AG09319 (cell line): ENCODE measurements around the gene RHAG.
"Not testable (repeated sequence)": the region's sequence is repeated elsewhere in the genome, so short reads cannot be mapped to it uniquely, and the experiment has no call there.

Source experiments
- DNase-seq: peaks from one replicate; pipeline ENCODE4 v3.0.0-alpha.2; 2010; ENCODE audit warnings: low read depth; ENCODE audit errors: extremely low read depth
- CTCF ChIP-seq: IDR thresholded peaks from 2 replicates; pipeline ENCODE4 v1.5.1; 2011; ENCODE audit warnings: low read depth, mild to moderate bottlenecking, inconsistent platforms, low read length, moderate library complexity

RHAG gene

DNA sequence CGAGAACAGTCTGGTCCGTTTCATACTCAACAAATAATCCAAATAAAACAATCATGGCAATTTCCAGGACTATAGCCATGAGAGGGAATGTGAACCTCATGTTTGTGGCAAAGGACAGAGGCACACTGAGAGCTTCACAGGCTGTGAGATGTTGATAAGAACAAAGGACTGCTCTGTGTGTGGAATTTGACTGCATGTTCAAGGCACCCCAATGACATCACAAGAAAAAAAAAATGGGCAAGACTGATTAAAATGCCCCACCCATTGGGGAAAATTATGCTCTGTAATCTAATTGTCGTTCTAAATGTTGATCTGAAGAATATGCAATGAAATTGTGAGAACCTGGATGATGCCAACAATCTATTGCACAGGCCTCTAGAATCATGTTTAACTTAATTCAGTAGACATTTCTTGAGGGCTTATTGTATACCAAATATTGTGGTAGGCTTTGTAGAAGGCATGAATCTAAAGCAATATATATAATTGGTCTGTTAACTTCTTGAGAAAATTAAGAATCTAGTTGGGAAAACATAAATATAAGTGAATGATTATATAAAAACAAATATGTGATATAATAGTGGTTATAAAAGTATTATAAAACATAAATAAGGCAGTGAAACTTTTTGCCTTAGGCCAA lies at the start of gene RHAG:
RHAG (minus strand) TSS at position 127 of the 637 bp plus-strand sequence; CDS start at position 100, 27 bp downstream.
- no peak for DNase-seq
- no peak for TF ChIP-seq CTCF

- TF ChIP-seq CTCF, result no peak
- DNase-seq, result no peak
Measured at GRCh38 chr6:49676671-49677281, 40.1 kb upstream of the RHAG start.

DNA sequence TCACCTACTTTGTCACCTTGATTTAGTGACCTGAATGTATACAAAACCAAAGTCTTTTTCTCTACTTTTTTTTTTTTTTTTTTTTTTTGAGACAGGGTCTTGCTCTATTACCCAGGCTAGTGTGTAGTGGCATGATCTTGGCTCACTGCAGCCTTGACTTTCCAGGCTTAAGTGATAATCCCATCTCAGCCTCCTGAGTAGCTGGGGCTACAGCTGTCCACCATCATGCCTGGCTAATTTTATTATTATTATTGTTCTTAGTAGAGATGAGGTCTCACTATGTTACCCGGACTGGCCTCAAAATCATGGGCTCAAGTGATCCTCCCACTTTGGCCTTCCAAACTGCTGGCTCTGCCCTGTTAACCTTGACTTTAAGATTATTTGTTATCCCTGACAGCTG lies 39.2 kb upstream of the RHAG start:
- no peak for TF ChIP-seq CTCF
- no peak for DNase-seq

DNA sequence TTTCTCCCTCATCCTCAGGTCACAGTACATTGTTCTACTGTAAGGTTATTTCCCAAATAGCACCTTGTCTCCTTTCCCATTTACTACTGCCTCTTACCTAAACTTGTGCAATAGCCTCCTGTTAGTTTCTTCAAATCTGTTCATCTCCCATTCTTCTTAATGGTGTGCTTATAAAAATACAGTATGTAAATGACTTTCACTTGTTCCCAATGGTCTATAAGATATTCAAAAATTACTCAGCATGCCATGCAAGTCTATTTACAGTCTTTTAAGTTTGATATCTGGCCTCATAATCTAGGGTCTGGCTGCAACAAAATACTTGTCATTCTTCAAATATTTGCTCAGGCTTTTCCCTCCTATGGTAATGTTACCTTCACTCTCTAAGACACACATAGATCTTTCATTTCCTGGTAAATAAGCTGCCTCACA lies 31.5 kb upstream of the RHAG start:
- no peak for DNase-seq
- no peak for TF ChIP-seq CTCF

DNA sequence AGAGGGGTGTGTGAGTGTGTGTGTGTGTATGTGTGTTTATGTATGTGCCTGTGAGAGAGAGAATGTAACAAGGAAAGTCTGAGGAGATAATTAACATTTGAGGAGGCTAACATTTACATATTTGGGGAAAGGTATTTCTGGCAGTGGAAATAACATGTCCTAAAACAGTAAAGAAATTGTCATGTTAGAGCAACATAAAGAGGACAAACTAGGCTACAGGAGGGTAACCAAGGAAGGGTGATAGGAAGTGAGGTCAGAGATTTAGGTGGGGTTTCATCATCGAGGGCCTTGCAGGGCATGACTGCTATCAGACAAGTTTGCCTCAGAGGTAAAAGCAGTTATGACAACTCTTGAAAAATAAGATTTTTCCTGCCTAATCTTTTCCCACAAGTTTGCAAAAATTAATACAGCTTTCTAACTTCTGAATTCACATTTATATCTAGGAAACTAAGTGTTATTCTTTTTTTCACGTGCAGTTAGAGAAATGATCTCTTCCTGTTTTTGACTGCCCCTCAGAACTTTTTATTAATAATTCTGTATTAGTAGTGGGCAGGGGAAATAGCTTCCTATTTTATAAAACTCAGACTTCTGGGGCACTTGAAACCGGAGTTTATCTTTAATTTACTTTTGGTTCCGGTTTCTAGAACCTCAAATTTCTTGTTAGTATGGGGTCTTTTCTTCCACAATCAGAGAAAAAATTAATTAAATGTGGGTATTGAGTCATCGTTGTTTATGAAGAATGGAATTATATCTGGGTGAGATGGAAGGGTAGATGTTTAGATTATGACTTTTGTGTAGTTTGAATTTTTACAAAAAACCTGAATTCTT lies 30.5 kb upstream of the RHAG start:
- TF ChIP-seq CTCF, result no peak
- DNase-seq, result no peak

GRCh38 chr6:49666480-49666879 lies 29.8 kb upstream of the RHAG start:
- no peak for DNase-seq
- no peak for TF ChIP-seq CTCF

- DNase-seq, result no peak
- TF ChIP-seq CTCF, result no peak
Measured at GRCh38 chr6:49664817-49665216, 28.2 kb upstream of the RHAG start.

DNA sequence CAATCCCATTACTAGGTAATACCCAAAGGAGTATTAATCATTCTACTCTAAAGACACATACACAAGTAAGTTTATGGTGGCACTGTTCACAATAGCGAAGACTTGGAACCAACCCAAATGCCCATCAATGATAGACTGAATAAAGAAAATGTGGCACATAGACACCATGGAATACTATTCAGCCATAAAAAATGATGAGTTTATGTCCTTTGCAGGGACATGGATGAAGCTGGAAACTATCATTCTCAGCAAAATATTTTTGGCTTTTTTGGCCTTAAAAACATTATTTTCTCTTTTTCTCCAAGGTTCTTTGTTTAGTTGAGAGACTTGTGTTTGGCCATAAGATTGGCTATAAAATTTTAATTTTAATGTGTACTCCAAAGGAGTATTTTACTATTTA lies 27.4 kb upstream of the RHAG start:
- DNase-seq, result not testable (repeated sequence)
